Spleen (tissue), 11 donors: ENCODE results near the gene PXMP2. TPM values are rescaled to one million over a fixed set of nuclear protein-coding genes. Genes with fewer than 3 reads are reported as not detected.

Experiments
- DNase-seq: peaks from one replicate; pipeline ENCODE4 v3.0.0-alpha.2; 2020
- H3K27ac ChIP-seq, 8 donors: fragments of 200-600 bp; sonication (generic) in 7 of 8; 1 replicate in 4 of 8; 2 replicates in 4 of 8; pipeline versions ENCODE4 v1.5.0 to v1.8.0; 2016 to 2021; ENCODE audit warnings: inconsistent platforms in 4 of 8, mild to moderate bottlenecking in 4 of 8, moderate library complexity in 1 of 8
- H3K27me3 ChIP-seq, 7 donors: fragments of 200-600 bp; sonication (generic) in 6 of 7; replicated peaks in 1 of 7; 1 replicate in 4 of 7; 2 replicates in 3 of 7; pipeline versions ENCODE4 v1.5.0 to v1.8.0; 2016 to 2021; ENCODE audit warnings: inconsistent platforms in 3 of 7, mild to moderate bottlenecking in 1 of 7
- H3K36me3 ChIP-seq, 6 donors: fragments of 200-600 bp; sonication (generic) in 5 of 6; 1 replicate in 4 of 6; 2 replicates in 2 of 6; pipeline versions ENCODE4 v1.5.0 to v1.8.0; 2016 to 2021; ENCODE audit warnings: inconsistent platforms in 2 of 6
- H3K4me1 ChIP-seq, 6 donors: fragments of 200-600 bp; sonication (generic) in 5 of 6; 1 replicate in 3 of 6; 2 replicates in 3 of 6; pipeline versions ENCODE4 v1.5.0 to v1.8.0; 2016 to 2021; ENCODE audit warnings: inconsistent platforms in 3 of 6
- H3K4me3 ChIP-seq, 8 donors: fragments of 200-600 bp; sonication (generic) in 7 of 8; 1 replicate in 4 of 8; 2 replicates in 4 of 8; pipeline versions ENCODE4 v1.5.0 to v1.8.0; 2016 to 2021; ENCODE audit warnings: inconsistent platforms in 4 of 8, mild to moderate bottlenecking in 4 of 8, moderate library complexity in 2 of 8
- H3K9me3 ChIP-seq, 8 donors: fragments of 200-600 bp; sonication (generic) in 7 of 8; 1 replicate in 4 of 8; 2 replicates in 4 of 8; pipeline versions ENCODE4 v1.5.0 to v1.8.0; 2016 to 2021; ENCODE audit warnings: inconsistent platforms in 4 of 8
- CTCF ChIP-seq, 11 experiments: fragments of 200-600 bp in 7 of 11; fragments of 450-650 bp in 4 of 11; sonication (generic) in 4 of 11; IDR thresholded peaks in 8 of 11; conservative IDR thresholded peaks in 3 of 11; 1 replicate in 7 of 11; 2 replicates in 4 of 11; pipeline versions ENCODE4 v1.4.0 to v1.8.0; 2016 to 2021; ENCODE audit warnings: antibody characterized with exemption in 11 of 11, inconsistent platforms in 4 of 11, mild to moderate bottlenecking in 1 of 11
- POLR2A ChIP-seq, 3 donors: fragments of 450-650 bp; IDR thresholded peaks; one replicate each; pipeline ENCODE4 v1.5.1; 2017; ENCODE audit warnings: antibody characterized with exemption in 3 of 3, mild to moderate bottlenecking in 1 of 3
- POLR2AphosphoS5 ChIP-seq, 3 donors: sonication (generic); formaldehyde crosslinking; IDR thresholded peaks; one replicate each; pipeline ENCODE4 v1.5.1; 2017; ENCODE audit warnings: antibody characterized with exemption in 3 of 3
- WGBS, 5 donors: extraction: QIAGEN DNeasy Blood & Tissue Kit in 3 of 5; methylation state at CpG; one replicate each; pipeline versions ENCODE4 v1.1.5 to v1.1.7; 2013 to 2018; 5-methylcytosine and 5-hydroxymethylcytosine counted together
- intact Hi-C: fragments of 100-400 bp; cut with DNase I; formaldehyde crosslinking; loops from one replicate; pipeline ENCODE4 v1.15.0; 2023; ENCODE audit warnings: low total_unique reads
- polyA plus RNA-seq, 3 donors: library from polyadenylated mRNA; stranded (reverse); fragments of 200-250 nt; gene quantifications; one replicate each; pipeline ENCODE4 v1.2.1, GENCODE V29; 2013
- total RNA-seq, 7 donors: library from RNA; depleted of rRNA in 3 of 7; stranded (reverse); fragments of >200 nt in 3 of 7; fragmentation: NEBNext Ultra II Directional in 4 of 7; extraction: Animal tissue kit (Norgen Biotek cat#: 25700) in 4 of 7; gene quantifications; one replicate each; pipeline versions ENCODE4 v1.1.0 to v1.2.1, GENCODE V29; 2016 to 2021
- donor health status: healthy with polysubstance abuse.
- donor health status: DM: no; HTN: no; CAD: no; lungs with moderate emphysema.
- donor health status: DM: no; HTN: no; CAD: no.
- donor health status: Bipolar disorder and iron deficiency.
- donor health status: healthy.
- donor health status: DM: no; HTN: no; CAD: no.
- donor health status: DM: yes; HTN: yes; CAD: no.

Gene PXMP2
- total and polyA plus RNA-seq, 10 donors = 3.3 to 19.6 (median 9.7) TPM

- WGBS, 5 donors = 87 to 96% (median 91%) methylated on average over 12 of the region's 12 CpGs
- no peak for DNase-seq
- peak overlapping the region in 1 of 8 donors; percentile 9 for H3K27ac ChIP-seq
- H3K4me3 ChIP-seq = no peak overlapping the region
- peaks cover 0 to 100% (median 82%) of the 10 kb centered on the region in 6 donors for H3K36me3 ChIP-seq
- H3K9me3 ChIP-seq = no peaks in the 10 kb centered on the region
- H3K4me1 ChIP-seq = peaks cover 0 to 43% (median 14%) of the 10 kb centered on the region in 6 donors
- H3K27me3 ChIP-seq = no peaks in the 10 kb centered on the region
- no peak for TF ChIP-seq POLR2A (IDR thresholded peaks at IDR 0.05)
- TF ChIP-seq CTCF (IDR thresholded peaks at IDR 0.05 in 8 of 11, conservative IDR thresholded peaks at IDR 0.05 in 3 of 11) = no peak
- TF ChIP-seq POLR2AphosphoS5 (IDR thresholded peaks at IDR 0.05) = no peak
- intact Hi-C loops = no loop called here
Measured at GRCh38 chr12:132657004-132657727, 30.2 kb upstream of the PXMP2 start.

GRCh38 chr12:132658149-132658894, 29.1 kb upstream of the PXMP2 start:
- DNase-seq = no peak
- H3K27ac ChIP-seq = no peak overlapping the region
- no peaks in the 10 kb centered on the region for H3K27me3 ChIP-seq
- H3K4me3 ChIP-seq = no peak overlapping the region
- WGBS, 5 donors = 76 to 82% (median 77%) methylated on average over 32 of the region's 32 CpGs
- peaks cover 0 to 55% (median 23%) of the 10 kb centered on the region in 6 donors for H3K4me1 ChIP-seq
- TF ChIP-seq CTCF (IDR thresholded peaks at IDR 0.05 in 8 of 11, conservative IDR thresholded peaks at IDR 0.05 in 3 of 11) (no peak), POLR2A (IDR thresholded peaks at IDR 0.05) (no peak)
- H3K36me3 ChIP-seq = peaks cover 0 to 100% (median 75%) of the 10 kb centered on the region in 6 donors
- intact Hi-C loops = no loop called here
- H3K9me3 ChIP-seq = no peaks in the 10 kb centered on the region

GRCh38 chr12:132659146-132659545, 28.2 kb upstream of the PXMP2 start:
- Histone ChIP-seq H3K4me1 (peaks cover 0 to 63% (median 27%) of the 10 kb centered on the region in 6 donors), H3K27me3 (no peaks in the 10 kb centered on the region), H3K36me3 (peaks cover 0 to 100% (median 76%) of the 10 kb centered on the region in 6 donors), H3K27ac (peak overlapping the region in 1 of 8 donors; percentile 68), H3K4me3 (no peak overlapping the region), H3K9me3 (no peaks in the 10 kb centered on the region)
- 92 to 95% (median 94%) methylated on average over 13 to 16 of the region's 16 CpGs for WGBS, 5 donors
- intact Hi-C loops = no loop called here
- DNase-seq = no peak
- TF ChIP-seq CTCF (IDR thresholded peaks at IDR 0.05 in 8 of 11, conservative IDR thresholded peaks at IDR 0.05 in 3 of 11) (no peak), POLR2AphosphoS5 (IDR thresholded peaks at IDR 0.05) (no peak), POLR2A (IDR thresholded peaks at IDR 0.05) (no peak)

- WGBS, 5 donors = 33 to 60% (median 35%) methylated on average over 5 of the region's 5 CpGs
- peak overlapping the region in 2 of 8 donors; percentile 28 to 68 for H3K27ac ChIP-seq
- H3K9me3 ChIP-seq = no peaks in the 10 kb centered on the region
- H3K4me1 ChIP-seq = peaks cover 0 to 72% (median 31%) of the 10 kb centered on the region in 6 donors
- peaks cover 0 to 100% (median 73%) of the 10 kb centered on the region in 6 donors for H3K36me3 ChIP-seq
- no peaks in the 10 kb centered on the region for H3K27me3 ChIP-seq
- no peak overlapping the region for H3K4me3 ChIP-seq
- TF ChIP-seq POLR2A (IDR thresholded peaks at IDR 0.05) = no peak
- no peak for TF ChIP-seq POLR2AphosphoS5 (IDR thresholded peaks at IDR 0.05)
- no peak for TF ChIP-seq CTCF (IDR thresholded peaks at IDR 0.05 in 8 of 11, conservative IDR thresholded peaks at IDR 0.05 in 3 of 11)
- intact Hi-C loops = no loop called here
- no peak for DNase-seq
Measured at GRCh38 chr12:132660052-132660451, 27.3 kb upstream of the PXMP2 start.
